Measurements from ENCODE around the gene APOL2.
"Not testable (repeated sequence)": the region's sequence is repeated elsewhere in the genome, so short reads cannot be mapped to it uniquely, and the experiment has no call there.

The APOL2 gene

DNA sequence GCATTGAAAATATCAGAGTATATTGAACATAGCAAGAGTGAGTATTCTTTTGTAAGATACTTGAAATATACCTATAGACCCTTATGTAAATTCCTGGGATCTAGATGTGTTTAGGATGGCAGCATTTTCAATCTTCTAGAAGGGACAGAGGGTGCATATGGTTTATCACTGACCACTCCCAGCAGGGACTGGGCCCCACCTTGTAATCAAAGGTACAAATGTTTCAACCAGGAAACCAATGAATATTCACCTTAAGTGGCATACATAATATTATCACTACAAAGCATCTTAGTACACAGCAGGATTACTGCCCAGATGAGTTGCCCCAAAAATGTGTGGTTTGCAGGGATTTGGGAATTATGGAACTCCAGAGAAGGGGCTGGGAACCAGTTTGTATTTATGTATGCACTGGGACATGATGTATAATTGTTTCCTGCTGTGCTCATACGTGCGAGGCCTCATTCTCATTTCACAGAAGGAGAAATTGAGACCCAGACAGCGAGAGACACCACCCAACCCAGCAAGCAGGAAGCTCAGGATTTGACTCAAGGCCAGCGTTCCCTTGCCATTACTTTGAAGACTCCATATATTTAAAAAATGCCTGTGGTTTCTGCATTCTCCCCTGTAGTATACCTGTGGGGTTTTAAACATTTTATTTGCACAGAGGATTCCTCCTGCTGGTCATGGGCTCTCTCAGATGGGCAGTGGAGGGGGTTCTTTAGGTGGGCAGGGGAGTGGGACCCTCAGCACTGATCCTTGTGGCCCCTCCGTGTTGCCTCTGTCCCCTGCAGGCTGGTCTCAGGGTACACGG, 42.9 kb downstream of the APOL2 start:
- no peak for DNase-seq

DNA sequence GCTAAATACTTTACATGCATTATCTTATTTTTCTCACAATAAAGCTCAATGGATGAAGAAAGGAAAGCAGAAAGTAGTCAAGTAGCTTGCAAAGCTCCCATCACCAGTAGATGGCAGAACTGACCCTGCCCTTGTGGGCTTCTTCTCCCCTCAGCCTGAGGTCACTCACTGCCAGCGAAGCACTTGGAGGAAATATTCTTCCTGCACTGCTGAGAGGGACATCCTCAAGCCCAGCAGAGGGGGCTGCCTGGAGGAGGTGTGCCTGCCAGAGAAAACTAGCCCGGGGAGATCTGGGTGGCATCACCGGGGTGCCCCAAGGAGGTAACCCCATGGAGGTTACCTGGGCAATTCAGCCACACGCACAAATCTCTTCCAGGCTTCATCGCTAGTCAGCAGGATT, 44.4 kb downstream of the APOL2 start:
- no peak for DNase-seq

DNA sequence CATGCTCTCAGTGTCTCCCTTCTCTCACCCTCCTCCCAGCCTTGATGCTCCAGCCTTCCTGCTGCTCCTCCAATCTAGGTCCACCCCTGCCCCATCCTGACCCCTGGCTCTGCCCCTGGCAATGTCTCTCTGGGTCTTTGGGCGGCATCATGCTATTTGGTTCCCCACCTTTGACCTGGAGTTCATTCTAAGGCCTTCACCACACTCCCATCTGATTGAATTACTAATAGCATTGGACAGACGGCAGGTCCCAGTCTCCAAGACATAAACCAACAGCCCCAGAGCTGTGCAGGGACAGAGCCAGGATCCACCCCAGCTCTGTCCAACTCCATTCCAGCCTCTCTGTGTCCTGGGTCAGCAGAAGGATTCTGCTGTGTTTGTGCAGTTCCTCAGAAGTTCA, 44.9 kb downstream of the APOL2 start:
- DNase-seq: no peak

DNA sequence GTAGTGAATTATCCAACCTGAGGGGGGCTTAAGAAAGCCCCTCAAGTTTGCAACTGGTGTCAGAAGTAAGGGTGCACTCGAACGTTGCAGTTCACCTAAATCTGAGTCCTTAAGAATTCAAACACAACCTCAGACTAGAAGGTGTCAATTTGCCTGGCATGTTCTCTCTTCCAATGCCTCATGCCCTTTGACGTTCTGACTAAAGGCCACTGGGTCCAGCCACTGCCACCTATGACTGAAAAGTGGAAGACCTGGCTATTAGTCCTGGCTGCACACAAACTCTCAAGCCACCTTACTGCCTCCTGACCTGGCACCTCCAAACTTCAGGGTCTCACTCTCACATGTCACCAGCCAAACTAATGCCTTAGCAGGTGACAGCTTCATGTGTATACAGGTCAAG, 45.8 kb downstream of the APOL2 start:
- no peak for DNase-seq

GRCh38 chr22:36193171-36193570, 46.2 kb downstream of the APOL2 start:
- no peak for DNase-seq

- no peak for DNase-seq
Observed at GRCh38 chr22:36192542-36192941, 46.8 kb downstream of the APOL2 start.

DNA sequence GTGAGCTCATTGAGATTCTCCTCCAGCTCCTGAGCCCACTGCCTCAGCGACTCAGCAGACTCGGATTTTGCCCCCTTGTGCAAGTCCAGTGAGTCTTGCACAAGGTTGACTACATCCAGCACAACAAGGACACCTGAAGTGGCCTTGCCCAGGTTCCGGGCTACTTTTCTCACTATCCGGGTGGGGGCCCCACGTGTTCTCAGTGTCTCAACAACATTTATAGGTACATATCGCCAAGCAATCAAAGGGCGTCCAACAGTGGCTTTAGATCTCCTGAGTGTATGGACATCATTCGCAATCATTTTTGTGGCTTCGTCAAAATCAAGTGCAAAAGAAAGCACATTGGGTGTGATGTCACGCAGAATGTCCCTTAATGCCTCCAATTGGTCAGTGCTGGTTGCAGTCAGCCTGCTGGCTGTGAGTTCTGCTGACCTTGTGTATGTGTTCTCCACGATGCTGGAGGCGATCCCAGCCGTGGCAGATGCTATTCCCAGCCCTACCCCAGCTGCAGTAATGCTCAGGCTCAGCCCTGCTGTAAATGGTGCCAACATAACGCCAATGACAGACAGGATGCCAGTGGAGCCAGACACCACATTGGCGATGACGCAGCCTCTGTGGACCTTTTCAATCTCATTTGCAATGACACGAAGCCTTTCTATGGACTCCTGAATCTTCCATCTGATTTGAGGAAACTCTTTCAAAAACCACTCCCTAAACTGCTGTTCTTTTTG, 48.1 kb downstream of the APOL2 start:
- DNase-seq: no peak

DNA sequence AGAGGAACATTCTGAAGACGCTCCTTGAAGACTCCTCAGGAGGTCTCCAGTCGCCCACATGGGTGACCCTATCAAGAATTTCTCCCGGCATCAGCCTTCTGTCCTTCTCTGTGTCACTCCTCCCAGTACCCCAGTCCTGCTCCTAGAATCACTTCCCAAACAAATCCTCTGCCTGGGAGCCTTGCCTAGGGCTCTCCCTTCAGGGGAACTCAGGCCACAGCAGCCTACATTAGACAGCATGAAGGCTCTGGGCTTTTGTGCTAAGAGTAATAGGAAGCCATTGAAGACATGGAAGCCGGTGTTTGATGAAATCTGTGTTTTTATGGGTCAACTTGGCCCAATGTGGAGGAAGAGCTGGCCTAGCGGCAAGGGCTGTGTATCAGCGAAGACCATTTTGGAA, 51.5 kb downstream of the APOL2 start:
- DNase-seq: not testable (repeated sequence)

GRCh38 chr22:36185828-36186624, 53.3 kb downstream of the APOL2 start:
- no peak for DNase-seq

DNA sequence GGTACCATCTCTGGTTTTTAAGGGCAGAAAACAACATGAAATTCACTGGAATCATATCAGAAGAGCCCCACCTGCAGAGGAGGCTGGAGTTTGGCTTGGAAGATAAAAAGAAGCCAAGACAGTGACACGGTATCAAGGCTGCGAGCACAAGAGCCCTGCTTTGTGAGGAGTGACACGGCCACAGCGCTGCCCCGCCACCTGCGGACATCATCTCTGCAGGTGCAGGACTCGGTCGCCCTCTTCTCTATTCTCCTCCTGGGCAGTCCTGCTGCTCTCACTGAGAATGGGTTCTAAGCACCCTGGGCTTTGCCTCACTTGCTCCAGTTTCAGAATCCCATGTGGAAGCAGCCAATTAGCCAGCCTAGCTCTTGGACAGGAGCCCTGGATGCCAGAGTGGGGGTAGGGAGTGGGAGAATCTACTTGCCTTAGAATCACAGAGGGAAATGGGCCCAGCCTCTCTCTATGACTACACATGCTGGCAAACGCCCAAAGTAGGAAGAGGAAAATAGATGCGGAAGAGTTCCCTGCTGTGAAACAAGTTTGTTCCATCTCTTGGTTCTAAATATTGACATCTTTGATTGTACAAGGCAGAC, 54.8 kb downstream of the APOL2 start:
- no peak for DNase-seq

DNA sequence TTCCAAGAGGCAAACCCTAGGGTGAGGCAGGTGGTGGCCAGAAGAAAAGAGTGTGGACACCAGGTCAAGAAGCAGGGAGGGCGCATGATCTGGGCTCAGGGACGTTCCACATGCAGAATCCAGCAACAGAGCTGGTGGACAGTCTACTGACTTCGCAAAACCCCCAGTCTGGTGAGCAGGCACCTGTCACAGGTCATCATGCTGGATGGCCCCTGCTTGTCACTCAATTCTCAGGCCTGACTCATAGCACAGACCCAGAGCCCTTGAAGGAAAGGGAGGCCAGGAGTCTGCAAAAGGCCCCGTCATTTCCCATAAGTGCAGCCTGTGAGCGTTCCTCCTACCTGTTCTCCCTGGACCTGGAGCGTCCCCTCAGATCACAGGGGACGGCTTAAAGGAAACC, 55.9 kb downstream of the APOL2 start:
- DNase-seq: no peak

GRCh38 chr22:36182857-36183256, 56.5 kb downstream of the APOL2 start:
- no peak for DNase-seq

DNA sequence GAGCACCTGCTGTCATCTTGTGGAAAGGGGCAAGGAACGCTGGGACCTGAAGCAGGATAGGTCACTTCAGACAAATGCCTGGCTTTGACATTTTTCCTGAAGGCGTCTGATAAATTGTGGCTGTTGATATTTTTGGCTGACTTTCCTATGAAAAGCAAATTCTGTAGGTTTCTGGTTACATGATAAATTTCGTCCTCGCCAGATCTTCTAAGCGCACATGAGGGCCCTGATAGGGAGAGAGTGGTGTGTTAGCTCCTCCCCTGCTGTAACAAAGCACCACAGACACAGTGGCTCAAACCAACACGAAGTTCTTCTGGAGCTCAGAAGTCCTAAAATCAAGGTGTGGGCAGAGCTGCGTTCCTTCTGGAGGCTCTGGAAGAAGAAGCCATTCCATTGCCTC, 57.3 kb downstream of the APOL2 start:
- no peak for DNase-seq

DNA sequence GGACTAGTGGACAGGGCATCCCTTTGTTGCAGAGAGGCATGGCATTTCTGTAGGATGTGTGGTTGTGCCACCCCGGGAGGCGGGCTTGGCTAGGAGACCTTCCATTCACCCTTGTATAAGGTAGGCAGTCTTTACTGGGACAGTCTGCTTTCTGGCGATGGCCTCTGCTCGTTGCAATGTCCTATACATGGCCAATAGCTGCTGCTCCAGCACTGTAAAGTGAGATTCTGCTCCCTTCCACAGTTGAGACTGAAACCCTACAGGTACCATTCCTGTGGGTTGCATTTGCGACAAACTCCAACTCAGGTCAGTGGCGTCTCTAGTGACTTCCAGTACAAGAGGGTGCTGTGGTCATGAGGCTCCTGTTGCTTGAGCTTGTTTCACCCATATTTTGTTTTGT, 58.4 kb downstream of the APOL2 start:
- no peak for DNase-seq

- no peak for DNase-seq
Observed at GRCh38 chr22:36180038-36180880, 59.1 kb downstream of the APOL2 start.

- no peak for DNase-seq
Observed at GRCh38 chr22:36177160-36177559, 62.2 kb downstream of the APOL2 start.
